ENCODE results near the gene TECPR1.

DNA sequence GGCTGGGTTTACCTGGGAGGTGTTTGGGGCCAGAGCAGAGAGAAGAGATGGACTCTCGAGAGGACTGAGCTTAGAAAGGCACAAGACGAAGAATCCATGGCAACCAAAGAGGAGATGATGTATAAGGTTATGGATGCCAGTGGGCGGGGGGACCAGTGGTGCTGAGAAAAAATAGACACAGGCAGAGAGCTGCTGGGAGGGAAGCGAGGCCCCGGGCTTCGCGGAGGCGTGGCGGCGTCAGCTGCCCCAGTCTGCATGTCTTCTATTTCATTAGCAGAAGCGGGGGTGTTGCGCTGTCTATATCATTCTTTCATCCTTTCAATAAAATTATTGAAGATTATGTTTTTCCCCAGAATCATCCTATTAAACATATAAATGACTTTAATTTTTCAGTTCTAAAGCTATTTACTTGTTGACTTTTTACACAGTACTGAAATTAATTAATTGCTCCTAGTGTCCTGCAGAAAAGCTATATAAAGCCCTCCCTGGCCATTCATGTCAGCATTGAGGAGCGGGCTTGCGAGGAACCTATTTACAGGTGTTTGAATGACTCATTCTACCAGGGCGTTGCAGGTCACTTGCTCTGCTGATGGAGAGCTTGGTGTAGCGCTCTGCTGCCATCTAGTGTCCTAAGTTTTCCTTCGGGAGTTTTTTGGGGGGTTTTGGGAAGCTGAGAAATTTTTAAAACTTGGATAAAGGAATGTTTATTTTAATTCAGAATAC, 83.7 kb downstream of the TECPR1 start:
- TF ChIP-seq POLR2A (IDR thresholded peaks at IDR 0.05) (no peak), CTCF (IDR thresholded peaks at IDR 0.05) (peak; percentile 84 to 90 (median 88)), POLR2AphosphoS5 (IDR thresholded peaks at IDR 0.05) (peak; percentile 61)
